Erythroblast (primary cell): Measurements from ENCODE around the gene SLC7A4.
"Not testable (repeated sequence)": the region's sequence is repeated elsewhere in the genome, so short reads cannot be mapped to it uniquely, and the experiment has no call there.

Source experiments
- DNase-seq, 2 experiments: peaks; one replicate each; lab custom pipeline; 2025; lab: John Stamatoyannopoulos, UW
- GATA1 ChIP-seq: IDR thresholded peaks from 2 replicates; pipeline ENCODE4 v1.6.1; 2011; ENCODE audit warnings: low read depth, mild to moderate bottlenecking, control low read depth, low read length, moderate library complexity
- POLR2A ChIP-seq: IDR thresholded peaks from 2 replicates; pipeline ENCODE4 v1.6.1; 2011; ENCODE audit warnings: mild to moderate bottlenecking, low read length

SLC7A4 gene

GRCh38 chr22:21009638-21010425, 22.5 kb downstream of the SLC7A4 start:
- TF ChIP-seq POLR2A (no peak), GATA1 (no peak)
- peak; percentile 63 to 65 for DNase-seq

DNA sequence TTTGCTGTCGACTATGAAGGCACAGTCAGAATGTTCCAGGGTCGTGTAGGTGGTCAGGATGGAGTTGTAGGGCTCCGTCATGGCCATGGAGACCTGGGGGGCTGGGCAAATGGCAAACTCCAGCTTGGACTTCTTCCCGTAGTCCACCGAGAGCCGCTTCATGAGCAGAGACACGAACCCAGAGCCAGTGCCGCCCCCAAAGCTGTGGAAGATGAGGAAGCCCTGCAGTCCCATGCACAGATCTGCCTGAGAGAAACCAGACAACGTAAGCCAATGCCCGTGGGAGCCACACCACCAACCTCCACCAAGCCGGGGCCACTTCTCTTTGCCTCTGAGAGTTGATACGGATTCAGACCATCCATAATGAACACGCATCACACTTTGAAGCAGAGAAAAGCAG, 23.2 kb downstream of the SLC7A4 start:
- DNase-seq, result not testable (repeated sequence)

- DNase-seq, result peak; percentile 15 to 18
- no peak for TF ChIP-seq GATA1
Measured at GRCh38 chr22:21003782-21004181, 28.6 kb downstream of the SLC7A4 start.

DNA sequence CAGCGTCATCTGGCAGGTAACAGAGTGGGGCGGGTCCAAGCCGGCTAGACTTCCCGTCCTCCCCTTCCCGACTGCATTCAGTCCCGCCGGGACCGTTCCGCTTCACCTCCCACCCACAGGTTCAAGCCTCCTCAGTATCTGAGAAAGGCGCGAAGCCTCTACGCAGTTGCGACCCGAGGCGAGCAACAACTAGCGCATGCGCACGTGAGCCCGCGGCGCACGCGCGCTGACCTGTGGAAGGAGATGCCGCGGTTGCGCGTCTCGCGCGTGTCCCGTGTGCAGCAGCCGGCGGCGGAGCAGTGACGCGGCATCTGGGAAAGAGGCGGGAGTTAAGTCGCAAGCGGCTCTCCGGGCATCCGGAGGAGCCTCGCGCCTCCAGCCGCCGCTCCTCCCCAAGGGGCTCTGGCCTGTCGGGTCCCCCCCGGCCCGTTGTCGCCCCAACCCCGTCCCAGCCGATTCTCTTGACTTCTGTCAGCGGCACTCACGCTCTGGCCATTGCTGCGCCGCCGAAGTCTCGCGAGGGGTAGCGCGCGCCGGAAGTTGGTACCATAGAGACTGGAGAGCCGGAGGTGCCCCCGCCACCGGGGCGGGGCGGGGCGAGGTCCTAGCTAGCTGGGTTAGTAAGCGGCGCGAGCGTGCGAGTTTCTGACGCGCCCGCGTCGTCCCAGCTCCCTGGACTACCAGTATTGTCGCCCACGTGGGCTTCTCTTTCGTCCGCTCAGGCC, 30.6 kb downstream of the SLC7A4 start, which contains the start of gene THAP7:
Gene THAP7, minus strand, starts transcription at position 518 of the 725 bp plus-strand sequence. Its CDS starts 207 bp downstream, at position 311.
- TF ChIP-seq POLR2A, result peak; percentile 87
- TF ChIP-seq GATA1, result no peak
- DNase-seq, result peak; percentile 96 to 97

DNA sequence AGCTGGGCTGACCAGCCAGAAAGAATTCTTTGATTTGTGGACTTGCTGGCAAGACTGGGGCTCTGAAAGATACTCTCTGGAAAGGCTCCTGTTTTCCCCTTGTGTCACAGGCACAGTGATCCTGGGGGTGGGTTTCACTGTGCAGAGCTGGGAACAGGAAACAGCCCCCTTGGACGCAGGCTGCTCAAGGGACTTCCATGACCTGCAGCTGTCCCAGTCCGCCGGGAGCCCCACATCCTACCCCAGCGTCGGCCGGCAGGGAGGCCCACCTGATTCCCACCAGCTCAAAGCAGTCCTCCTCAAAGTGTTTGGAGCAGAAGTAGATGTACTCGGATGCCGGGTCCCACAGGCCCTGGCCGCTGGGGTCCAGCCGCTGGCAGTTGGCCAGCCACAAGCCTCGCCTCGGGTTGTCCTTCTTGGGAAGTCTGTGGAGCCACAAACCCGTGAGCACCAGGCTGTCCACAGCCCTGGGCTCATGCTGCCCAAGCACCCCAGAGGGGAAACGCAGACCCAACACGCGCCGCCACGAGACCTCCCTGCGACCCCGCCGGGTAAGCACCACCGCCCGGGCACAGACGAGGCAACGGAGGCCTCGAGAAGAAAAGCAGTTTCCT, 31.3 kb downstream of the SLC7A4 start:
- TF ChIP-seq POLR2A (no peak), GATA1 (no peak)
- peak in 1 of 2 experiments; percentile 58 for DNase-seq

DNA sequence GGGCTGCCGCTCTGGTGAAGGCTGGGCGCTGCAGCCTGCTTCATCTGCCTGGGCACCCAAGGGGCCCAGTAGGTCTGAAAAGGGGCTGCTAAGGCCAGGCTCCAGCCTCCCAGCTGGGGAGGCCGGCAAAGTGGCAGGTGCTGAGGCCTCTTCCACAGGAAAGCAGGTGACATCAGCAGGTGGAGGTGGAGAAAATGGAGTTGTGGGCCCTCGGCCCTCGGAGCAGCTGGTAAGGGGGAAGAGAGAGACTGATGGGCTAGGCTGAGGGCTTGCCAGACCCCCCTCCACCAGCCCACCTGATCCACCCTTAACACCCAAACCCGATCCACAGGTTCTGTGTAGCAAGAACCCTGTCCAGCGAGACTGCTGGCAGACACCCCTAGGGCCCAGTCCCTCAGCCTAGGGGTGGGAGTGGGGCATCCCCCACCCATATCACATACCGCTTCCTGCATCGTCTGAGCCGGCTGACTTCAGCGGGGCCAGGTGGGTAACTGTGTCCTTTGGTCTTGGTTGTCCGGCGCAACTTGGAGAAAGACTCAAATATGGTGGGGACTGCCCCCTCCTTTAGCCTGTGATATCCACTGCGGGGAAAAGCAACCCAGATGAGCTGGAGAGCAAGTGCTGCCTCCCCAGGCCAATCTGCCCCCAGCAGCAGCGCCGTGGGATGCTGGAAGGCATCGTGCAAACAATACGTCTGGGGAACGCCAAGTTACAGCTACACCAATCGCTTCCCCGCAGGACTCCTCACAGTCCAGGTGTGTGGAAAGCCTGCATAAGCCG, 32.0 kb downstream of the SLC7A4 start:
- TF ChIP-seq POLR2A, result no peak
- TF ChIP-seq GATA1, result no peak
- no peak for DNase-seq

GRCh38 chr22:20999350-21000206, 32.8 kb downstream of the SLC7A4 start:
- no peak for TF ChIP-seq POLR2A
- DNase-seq, result no peak

DNA sequence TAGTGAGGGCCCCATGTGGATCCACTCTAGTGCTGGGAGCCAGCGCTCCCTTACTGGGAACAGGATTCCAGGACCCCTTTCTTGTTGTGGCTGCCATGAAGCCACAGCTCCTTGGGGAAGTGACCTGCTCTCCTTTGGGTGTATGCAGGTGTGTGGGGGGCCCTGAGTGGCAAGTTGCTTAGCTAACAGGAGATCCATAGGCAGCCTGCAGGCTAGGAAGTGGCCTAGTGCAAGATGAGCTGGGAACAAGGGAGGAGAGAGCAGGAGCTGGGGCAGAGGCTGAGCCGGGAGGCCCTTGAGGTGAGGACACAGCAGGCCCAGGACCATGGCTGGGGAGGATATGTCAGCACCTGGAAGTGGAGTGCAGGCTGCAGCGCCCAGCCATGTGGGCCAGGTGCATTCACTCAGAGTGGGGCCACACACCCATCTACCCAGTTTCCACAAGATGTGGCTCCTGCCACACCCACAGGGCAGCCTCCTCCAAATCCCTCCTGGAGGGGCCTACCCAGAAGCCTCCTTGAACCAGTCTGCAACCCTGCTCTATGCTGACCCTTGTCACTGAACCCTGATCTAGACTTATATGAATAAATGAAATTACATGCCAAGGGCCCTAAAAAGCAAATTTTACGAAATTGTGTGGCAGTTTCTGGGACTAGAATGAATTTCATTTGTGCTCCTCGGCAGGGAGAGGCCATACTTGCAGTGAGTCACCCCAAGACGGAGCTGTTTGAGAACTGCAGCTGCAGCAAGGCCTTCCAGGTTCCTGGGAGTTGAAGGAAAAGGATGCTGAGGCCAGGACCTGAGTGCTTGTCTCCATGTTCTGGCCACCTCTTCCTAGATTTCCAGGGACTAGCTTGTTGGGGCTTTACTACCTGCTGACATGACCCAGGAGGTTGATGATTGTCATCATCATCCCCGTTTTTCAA, 33.7 kb downstream of the SLC7A4 start:
- no peak for DNase-seq
- TF ChIP-seq GATA1 (no peak), POLR2A (no peak)

GRCh38 chr22:20997536-20998257, 34.7 kb downstream of the SLC7A4 start:
- TF ChIP-seq POLR2A, result peak; percentile 18
- TF ChIP-seq GATA1, result no peak

GRCh38 chr22:20996598-20997535, 35.5 kb downstream of the SLC7A4 start:
- TF ChIP-seq POLR2A (no peak), GATA1 (no peak)
- DNase-seq, result no peak

More at GRCh38 chr22:20997536-20998257, 34.7 kb downstream of the SLC7A4 start:
- no peak for DNase-seq
